Left ventricle myocardium superior (tissue), 1 donor: ENCODE data around the gene TMEM126A. TPM values are rescaled to one million over a fixed set of nuclear protein-coding genes. Genes with fewer than 3 reads are reported as not detected.

Experiments
- ATAC-seq: fragments of 200-7000 bp; cut with Tn5 transposase; one replicate; pipeline ENCODE4 v1.9.1; 2020; ENCODE audit warnings: mild to moderate bottlenecking, moderate library complexity
- DNase-seq: peaks from one replicate; pipeline ENCODE4 v3.0.0-alpha.2; 2020
- intact Hi-C: fragments of 100-400 bp; cut with micrococcal nuclease; formaldehyde crosslinking; loops from one replicate; pipeline ENCODE4 v1.11.0; 2022
- total RNA-seq: library from RNA; stranded (reverse); fragmentation: NEBNext Ultra II Directional; extraction: Animal tissue kit (Norgen Biotek cat#: 25700); gene quantifications from one replicate; pipeline ENCODE4 v1.2.1, GENCODE V29; 2021
- donor health status: DM: no; HTN: yes; CAD: no; lungs with severe emphysema.

The TMEM126A gene
- total RNA-seq, 1 donor from 2014 or later, result 77.4 TPM

- intact Hi-C loops, result no loop called here
- DNase-seq (peak; percentile 88), ATAC-seq (peak; percentile 76)
Observed at GRCh38 chr11:85682330-85683305, 34.9 kb downstream of the TMEM126A start.

DNA sequence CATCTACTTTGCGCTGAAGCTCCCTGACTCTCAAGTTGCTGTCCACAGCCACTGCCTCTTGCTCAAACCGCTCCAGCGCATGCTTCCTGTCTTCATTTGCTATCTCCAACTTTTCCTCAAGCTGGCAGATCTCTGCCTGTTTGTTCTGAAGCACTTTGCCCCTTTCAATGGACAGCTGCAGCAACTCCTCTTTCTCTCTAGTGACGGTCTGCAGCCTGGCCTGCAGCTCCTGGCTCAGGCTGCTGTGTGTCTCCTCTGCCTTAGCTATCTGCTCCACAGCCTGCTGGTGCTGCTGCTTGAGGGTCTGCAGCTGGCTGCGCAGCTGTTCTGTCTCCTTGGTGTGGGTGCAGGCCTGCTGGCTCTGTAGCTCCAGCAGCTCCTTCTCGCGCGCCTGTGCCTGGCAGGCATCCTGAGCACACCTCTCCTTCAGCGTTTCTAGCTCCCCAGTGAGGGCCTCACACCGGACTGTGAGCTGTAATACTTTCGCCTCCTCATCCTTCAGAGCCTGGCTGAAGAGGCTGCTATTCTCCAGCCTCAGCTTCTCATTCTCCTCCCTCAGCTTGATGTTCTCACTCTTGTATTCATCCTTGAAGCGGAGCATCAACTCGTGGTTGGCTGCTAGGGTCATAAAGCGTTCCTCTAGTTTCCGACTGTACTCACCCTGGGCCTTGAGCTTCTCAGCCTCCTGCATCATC lies 37.5 kb downstream of the TMEM126A start:
- DNase-seq, result peak; percentile 45
- ATAC-seq, result peak; percentile 20
- intact Hi-C loops, result no loop called here

GRCh38 chr11:85685820-85686459 lies 38.2 kb downstream of the TMEM126A start, which contains the start of gene CCDC89:
TSS of gene CCDC89 (minus strand) at chr11:85686195. CDS start at chr11:85686130, 65 bp downstream.
- intact Hi-C loops, result no loop called here
- DNase-seq (peak; percentile 84), ATAC-seq (peak; percentile 93)

DNA sequence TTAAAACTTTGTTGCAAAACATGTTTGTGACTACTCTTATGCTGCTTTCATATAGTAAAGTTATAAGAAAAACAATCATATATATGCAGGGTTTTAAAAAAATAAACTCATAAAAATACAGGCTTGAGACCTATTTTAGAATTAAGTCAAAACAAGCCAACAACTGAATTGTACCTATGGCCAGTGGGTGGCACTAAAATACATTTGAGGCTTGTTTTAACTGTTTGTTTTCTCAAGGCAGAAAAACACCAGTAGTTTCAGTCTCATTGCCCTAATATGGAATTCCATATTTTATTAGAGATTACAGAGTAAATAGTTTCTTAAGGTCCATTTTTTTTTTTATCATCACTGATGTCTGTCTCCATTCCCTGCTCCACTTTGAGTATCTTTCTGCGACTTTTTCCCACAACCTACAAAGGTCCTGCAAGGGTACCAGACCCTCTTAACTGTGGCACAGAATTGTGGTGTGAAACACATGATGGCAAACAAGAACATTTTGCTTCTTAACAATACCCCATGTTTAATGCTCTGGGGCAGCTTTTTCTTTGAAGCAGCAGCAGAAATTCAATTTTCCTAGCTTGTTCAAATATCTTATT lies 46.7 kb downstream of the TMEM126A start:
- intact Hi-C loops, result loop anchor here (10.0 kb wide), 1 partner anchor 130 kb away; no protein-coding TSS in a partner anchor
- ATAC-seq (no peak), DNase-seq (no peak)

- ATAC-seq (no peak), DNase-seq (no peak)
- intact Hi-C loops, result loop anchor here (10.0 kb wide), 1 partner anchor 129 kb away; no protein-coding TSS in a partner anchor
Observed at GRCh38 chr11:85695546-85695945, 47.8 kb downstream of the TMEM126A start.

GRCh38 chr11:85697747-85698146 lies 50.0 kb downstream of the TMEM126A start:
- intact Hi-C loops, result loop anchor here (10.0 kb wide), 1 partner anchor 127 kb away; no protein-coding TSS in a partner anchor
- no peak for ATAC-seq
- no peak for DNase-seq

DNA sequence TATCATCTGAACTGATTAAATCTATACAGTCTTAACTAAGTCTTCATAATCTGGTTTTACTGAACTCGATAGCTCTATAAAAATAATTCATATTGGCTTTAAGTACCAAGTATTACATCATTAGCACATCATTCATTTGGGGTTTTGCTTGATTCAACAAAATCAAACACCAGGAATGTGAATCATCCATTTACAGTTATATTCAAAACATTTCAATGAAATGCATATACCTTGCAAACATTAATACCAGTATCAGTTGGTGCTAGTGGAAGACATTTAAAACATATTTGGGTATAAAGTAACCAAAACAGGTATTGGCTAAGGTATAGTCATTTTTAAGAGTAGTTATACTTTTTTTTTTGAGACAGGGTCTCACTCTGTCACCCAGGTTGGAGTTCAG lies 50.4 kb downstream of the TMEM126A start:
- intact Hi-C loops, result loop anchor here (10.0 kb wide), 1 partner anchor 127 kb away; no protein-coding TSS in a partner anchor
- DNase-seq (no peak), ATAC-seq (no peak)

- DNase-seq (no peak), ATAC-seq (no peak)
- intact Hi-C loops, result loop anchor here (10.0 kb wide), 1 partner anchor 125 kb away; no protein-coding TSS in a partner anchor
Observed at GRCh38 chr11:85699957-85700741, 52.4 kb downstream of the TMEM126A start.

DNA sequence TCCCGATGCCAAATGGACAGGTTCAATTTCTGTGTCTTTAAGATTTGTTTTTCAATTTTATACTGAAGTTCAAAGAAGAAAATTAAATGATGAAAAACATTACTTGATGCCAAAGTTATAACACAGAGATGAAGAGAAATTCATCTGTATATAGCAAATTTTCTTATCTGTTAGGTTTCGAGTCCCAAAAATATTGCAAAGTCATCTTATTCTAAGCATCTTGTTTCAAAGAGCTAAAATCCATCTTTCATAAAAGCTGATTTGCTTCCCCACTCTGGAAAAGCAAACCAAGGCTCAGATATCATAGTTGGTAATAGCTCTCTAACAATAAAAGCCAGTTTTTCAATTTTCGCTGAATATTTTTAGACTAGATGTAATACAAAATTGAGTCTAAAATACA lies 57.2 kb downstream of the TMEM126A start:
- intact Hi-C loops, result no loop called here
- DNase-seq, result no peak
- no peak for ATAC-seq

GRCh38 chr11:85705800-85706199 lies 58.0 kb downstream of the TMEM126A start:
- no peak for ATAC-seq

More at GRCh38 chr11:85705800-85706199, 58.0 kb downstream of the TMEM126A start:
- DNase-seq, result no peak
- intact Hi-C loops, result no loop called here

Other genes with a start within 250 kb of the TMEM126A start
- 5.7 TPM for gene DLG2, start 20.6 kb upstream of the TMEM126A start, total RNA-seq
- gene TMEM126B, start 19.4 kb upstream of the TMEM126A start, total RNA-seq, result 68.0 TPM
- 12.9 TPM for gene CREBZF, start 17.2 kb downstream of the TMEM126A start, total RNA-seq
- gene CCDC89, start 38.2 kb downstream of the TMEM126A start, total RNA-seq, result 0.30 TPM
- 2.8 TPM for gene SYTL2, start 163.2 kb downstream of the TMEM126A start, total RNA-seq
- not detected for gene CCDC83, start 207.4 kb downstream of the TMEM126A start, total RNA-seq